NCI-H526 (cell line): ENCODE measurements around the gene PFKL.

Experiments used
- DNase-seq, 2 experiments: peaks; one replicate each; lab custom pipeline; 2025; lab: John Stamatoyannopoulos, UW

The PFKL gene

DNA sequence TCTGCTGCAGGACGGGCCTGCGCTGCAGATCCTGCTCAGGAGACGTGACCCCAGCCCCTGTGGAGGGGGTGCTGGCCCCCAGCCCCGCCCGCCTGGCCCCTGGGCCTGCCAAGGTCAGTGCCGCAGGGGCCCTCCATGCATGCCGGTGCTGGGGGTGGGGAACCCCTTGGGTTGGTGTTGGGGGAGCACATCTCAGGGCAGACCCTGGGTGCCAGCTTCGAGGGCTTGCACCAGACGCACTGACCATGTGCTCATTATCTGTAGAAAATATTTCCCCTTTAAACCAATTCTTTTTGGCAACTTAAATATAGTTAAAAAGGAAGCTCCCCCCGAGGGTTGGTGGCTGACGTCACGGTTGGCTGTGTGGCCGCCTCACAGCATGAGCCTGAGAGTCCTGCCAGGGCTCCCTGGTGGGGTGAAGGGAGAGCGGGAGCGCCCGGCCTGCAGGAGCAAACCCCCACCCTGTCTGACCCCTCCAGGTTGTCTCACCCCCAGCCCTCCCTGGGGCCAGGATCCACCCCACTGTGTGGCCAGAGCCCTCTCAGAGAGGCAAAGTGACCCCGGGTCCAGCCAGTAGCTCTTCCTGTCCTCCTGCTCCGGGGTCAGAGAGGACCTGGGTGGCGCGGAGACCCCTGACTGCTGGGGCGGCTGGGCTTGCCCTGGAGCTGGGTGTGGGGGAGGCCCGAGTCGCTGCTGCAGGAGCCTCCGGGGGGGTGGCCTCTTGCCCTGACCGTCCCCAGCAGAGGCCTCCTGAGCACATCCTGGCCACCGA lies 5.3 kb upstream of the PFKL start:
- DNase-seq, result no peak

DNA sequence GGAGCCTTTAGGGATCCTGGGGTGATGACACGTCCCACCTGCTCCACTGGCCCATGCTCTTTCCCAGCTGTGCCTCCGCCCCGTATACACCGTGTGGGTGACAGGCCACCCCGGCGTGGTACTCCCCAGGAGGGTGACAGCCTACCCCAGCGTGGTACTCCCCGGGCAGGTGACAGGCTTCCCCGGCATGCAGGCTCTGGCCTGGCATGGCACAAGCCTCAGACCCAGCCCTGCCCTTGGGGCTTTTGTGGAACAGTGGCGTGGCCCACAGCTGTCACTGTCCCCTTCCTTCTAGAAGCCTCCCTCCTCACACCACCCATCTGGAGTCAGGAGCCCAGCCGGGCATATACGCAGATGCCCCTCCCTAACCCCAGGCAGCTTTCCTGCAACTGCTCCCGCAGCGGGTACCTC lies 4.7 kb upstream of the PFKL start:
- peak in 1 of 2 experiments; percentile 33 for DNase-seq

DNA sequence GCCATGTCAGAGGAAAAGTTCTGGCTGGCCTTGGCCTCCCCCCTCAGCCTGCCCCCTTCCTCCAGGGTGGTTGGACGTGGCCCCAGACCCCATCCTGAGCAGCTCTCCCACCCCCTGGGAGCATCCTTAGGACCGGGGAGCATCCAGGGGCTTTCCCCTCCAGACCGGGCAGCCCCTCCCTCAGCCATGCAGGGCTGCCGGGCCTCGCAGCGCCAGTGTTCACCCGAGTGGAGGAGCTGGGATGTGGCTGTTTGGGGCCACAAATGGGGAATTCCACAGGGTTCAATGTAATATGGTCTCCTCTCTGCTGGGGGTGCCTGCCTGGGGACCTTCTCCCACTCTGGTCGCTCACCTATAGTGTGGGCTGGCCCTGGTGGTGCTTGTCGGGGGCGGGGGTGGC lies 4.2 kb upstream of the PFKL start:
- no peak for DNase-seq

DNA sequence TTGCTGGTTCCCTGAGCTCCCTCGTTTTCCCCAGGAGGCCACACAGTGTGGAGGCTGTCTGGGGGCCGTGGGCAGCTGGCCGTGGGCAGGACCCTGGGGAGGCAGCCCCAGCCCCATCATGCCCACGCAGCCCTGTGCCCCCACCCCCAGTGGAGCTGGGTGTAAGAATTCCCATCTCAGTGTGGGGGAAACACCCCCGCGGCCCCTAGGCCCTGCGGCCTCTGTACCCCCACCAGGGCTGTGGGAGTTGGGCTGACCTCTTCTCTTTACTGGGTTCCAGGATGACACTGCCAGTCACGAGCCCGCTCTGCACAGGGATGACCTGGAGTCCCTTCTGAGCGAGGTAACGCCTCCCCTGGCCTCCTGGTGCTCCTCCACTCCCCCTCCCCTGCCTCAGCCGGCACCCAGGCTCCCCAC lies 3.7 kb upstream of the PFKL start:
- no peak for DNase-seq

DNA sequence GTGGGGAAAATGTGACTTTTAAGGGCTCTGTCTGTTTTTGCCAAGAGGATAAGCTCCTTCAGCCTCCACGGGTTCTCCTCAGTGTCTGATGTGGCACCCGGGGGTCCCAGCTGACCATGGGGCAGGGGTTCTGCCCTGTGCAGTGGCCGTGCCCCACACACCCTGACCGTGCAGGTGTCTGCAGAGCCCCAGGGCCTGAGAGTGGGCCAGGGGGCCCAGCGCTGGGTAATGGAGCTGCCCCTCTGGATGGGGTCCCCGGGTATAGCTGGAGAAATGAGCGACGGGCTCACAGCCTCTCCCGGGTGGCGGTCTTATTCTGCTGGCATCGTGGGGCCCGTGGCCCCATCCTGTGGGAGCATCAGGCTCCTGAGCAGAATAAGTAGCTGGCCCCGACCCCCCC lies 2.9 kb upstream of the PFKL start:
- no peak for DNase-seq

DNA sequence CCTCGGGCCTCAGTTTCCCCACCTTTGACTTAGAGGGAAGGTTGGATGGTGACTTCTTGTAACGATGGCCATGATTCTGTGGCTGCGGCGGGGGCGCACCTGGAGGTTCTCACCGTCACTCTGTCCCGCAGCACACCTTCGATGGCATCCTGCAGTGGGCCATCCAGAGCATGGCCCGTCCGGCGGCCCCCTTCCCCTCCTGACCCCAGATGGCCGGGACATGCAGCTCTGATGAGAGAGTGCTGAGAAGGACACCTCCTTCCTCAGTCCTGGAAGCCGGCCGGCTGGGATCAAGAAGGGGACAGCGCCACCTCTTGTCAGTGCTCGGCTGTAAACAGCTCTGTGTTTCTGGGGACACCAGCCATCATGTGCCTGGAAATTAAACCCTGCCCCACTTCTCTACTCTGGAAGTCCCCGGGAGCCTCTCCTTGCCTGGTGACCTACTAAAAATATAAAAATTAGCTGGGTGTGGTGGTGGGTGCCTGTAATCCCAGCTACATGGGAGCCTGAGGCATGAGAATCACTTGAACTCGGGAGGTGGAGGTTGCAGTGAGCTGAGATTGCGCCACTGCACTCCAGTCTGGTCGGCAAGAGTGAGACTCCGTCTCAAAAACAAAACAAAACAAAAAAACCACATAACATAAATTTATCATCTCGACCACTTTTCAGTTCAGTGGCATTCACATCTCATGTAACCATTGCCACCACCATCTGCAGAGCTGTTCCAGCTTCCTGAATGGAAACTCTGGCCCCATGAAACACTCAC lies 2.1 kb upstream of the PFKL start:
- peak; percentile 45 to 88 for DNase-seq

DNA sequence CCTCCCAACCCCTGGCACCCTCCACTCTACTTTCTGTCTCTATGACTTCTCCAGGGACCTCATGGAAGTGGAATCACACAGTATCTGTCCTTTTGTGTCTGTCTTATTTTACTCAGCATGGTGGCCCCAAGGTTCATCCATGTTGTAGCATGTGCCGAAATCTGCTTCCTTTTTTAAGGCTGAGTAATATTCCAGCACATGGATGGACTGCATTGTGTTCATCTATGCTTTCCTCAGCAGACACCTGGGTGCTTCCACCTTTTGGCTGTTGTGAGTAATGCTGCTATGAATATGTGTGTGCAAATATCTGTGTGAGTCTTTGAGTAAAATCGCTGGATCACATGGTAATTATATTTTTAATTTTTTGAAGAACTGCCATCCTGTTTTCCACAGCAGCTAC lies 1.6 kb upstream of the PFKL start:
- DNase-seq, result no peak

DNA sequence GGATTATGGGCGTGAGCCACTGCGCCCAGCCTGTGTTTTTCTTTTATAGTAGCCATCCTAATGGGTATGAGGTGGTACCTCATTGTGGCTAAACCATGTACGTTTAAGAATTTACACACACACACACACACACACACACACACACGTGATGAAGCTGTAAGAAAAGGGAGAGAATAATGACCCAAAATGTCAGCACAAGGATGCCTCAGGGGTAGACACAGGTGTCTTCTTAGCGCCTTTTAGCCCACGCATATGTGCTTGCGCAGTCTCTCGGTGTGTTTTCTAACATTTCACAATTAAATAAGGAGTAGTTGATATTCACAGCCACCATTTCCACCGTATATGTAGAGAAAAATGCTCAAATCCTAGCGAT lies 782 bp upstream of the PFKL start:
- no peak for DNase-seq

DNA sequence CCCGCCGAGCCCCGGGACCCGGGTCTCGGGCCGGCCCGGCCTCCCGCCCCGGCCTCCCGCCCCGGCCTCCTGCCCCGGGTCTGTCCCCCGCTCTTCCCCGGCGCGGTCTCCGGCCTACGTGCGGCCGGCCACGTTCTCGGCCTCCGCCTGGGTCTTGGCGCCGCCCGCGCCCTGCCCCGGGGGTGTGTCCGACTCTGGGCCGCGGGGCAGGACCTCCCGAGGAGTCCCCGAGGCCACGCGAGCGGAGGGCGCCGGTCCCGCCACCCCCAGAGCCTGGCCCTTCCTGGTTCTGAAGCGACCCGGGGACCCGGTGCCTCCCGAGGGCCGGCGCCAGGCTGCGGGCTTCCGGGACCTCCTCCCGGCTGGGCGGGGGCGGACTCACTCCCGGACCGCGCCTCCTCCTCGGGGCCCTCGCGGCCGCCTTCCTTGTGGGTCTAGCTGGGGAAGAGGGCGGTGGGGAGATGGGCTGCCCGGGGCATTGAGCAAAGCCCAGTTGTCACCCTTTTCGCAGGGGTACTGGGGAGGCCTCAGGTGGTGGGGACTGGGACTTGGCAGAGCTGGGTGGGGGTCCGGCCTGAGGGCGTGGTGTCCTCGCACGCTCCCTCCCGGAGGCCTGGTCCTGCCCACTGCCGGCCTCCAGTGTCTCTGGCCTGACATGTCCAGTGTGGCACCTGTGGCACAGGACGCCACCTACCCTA lies 558 bp downstream of the PFKL start:
- DNase-seq, result peak in 1 of 2 experiments; percentile 65

DNA sequence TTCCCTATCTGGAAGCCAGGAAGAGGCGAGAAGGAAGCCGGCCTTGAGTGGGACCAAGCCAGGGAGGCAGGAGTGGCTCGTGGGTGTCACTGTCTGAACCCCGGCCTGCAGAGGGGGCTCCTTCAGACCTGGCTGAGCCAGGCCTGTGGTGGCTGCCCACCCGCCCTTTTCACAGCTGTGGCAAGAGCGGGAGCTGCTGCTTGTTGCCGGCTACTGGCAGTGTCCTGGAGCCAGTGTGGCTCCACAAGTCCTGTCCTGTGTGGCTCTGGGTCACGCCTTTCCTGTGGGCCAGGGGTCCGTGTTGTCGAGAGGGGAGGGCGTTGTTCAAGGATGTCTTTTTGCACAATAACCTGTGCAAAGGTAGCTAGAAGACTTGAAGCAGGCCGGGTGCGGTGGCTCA lies 1.3 kb downstream of the PFKL start:
- DNase-seq, result no peak

DNA sequence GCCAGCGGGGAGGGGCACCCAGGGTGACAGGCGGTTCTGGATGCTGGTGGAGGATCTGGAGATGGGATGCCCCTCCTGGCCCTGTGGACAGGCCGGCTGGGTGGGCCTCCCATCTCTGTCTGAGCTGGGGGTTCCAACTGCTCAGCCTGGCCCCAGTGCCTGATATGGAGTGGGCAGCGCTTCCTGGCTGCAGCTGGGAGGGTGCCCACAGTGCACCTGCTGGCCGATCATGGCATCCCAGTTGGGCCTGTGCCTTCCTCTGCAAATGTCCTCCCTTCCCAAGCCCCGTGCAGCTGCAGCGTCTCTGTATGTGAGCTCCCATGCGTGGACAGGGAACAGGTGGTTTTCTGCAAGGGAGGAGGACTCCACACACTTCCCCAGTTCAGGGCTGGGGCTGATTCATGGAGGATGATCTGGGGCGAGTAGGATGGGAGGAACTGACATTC lies 2.1 kb downstream of the PFKL start:
- DNase-seq, result no peak

DNA sequence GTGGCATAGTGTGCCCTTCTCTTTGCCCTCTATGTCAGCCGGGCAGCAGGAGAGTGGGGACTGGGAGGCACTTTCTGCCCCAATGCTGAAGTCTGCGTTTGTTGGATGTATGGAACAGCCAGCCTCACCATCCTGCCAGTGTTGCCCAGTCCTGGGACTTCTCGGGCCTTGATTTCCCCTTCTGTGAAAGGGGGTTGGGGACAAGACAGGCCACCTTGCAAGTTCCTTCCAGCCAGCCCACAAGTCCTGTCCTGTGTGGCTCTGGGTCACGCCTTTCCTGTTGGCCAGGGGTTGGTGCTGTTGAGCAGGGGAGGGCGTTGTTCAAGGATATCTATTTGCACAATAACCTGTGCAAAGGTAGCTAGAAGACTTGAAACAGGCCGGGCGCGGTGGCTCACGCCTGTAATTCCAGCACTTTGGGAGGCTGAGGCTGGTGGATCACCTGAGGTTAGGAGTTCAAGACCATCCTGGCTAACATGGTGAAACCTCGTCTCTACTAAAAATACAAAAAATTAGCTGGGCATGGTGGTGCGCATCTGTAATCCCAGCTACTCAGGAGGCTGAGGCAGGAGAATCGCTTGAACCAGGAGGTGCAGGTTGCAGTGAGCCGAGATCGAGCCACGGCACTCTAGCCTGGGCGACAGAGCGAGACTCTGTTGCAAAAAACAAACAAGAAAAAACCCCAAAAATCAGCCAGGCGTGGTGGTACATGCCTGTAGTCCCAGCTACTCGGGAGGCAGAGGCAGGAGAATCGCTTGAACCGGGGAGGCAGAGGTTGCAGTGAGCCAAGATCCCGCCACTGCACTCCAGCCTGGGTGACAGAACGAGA lies 2.9 kb downstream of the PFKL start:
- peak in 1 of 2 experiments; percentile 43 for DNase-seq

DNA sequence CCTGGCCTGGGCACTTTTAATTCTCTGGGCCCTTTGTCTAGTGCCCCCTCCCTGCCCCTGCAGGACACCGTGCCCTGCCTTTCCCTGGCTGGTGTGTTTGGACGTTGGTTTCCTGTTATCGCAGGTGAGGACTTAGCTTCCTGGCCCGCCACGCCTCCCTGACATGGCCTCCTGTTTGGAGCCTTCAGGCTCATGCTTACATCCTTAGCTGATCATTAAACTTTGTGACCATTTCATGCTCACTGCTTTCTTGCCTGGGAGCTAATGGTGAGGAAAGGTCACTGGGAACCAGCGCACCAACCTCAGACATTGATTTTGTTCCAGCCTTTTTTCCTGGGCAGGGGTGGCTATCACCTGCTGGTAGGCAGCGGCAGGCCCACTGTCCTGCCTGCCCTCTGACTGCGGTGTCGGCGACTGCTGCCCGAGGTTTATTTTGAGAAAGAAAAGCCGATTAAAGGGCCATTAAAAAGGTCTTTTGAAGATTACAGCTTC lies 3.7 kb downstream of the PFKL start:
- DNase-seq, result peak in 1 of 2 experiments; percentile 13

DNA sequence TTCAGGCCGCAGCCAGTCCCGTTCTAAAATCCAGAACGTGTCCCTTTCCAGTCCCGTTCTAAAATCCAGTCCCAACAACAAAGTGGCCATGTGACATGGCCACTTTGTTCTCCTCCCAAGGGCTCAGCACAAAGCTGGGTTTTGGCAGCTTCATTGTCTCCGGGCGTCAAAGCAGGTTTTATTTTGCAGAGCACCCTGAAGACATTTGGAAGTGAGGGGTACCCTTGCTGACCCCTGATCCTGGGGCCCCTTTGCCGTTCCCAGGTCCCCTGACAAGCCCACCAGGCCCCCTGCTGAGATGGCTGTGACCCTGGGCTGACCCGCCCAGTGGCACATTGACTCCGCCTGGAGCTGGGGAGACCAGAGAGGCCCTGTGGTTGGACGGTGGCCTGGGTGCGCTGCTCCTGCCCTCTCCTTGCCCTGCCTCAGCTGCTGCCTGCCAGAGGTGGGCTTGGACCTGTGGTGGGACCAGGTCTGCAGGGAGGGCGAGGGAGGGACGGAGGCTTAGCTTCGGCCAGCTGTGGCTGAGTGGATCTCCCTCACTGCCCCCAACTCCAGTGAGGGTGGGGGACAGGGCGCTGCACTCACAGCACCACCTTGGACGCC lies 4.3 kb downstream of the PFKL start:
- no peak for DNase-seq

DNA sequence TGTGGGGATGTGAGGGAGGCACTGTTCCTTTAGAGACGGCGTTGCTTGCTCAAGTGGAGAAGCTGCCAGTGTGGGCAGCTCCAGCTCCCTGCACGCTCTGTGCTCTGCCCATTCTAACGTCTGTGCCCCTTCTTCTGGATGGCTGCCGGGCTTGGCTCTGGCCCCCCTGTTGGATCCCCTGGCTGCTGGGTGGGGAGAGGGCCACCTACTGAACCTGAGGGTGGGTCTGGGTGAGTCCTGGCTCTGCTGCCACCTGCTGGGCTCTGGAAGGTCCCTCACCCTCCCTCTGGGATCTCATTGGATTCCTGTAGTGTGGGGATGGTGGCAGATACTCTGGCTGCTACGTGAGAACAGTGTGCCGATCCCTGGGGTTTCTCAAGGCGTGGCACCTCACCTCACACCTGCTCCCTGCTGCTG lies 5.0 kb downstream of the PFKL start:
- DNase-seq, result peak; percentile 33 to 82

DNA sequence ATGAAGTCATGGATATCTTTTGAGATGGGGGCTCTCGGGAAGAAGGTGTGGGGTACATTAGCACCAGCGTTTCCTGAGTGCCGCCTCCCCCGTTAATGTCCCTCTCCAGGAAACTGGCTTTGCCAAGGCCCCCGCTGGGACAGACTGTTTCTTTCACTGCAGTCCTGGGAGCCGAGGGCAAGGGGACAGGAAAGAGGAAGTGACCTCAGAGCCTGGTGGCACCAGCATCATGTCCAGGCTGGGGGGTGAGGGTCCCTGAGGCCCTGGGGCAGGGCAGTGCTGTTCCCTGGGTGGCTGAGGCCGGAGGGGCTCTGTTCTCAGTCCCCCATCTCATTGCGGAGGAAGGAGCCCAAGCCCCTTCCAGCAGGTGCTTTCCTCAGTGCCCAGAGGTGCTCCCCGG lies 5.8 kb downstream of the PFKL start:
- no peak for DNase-seq

DNA sequence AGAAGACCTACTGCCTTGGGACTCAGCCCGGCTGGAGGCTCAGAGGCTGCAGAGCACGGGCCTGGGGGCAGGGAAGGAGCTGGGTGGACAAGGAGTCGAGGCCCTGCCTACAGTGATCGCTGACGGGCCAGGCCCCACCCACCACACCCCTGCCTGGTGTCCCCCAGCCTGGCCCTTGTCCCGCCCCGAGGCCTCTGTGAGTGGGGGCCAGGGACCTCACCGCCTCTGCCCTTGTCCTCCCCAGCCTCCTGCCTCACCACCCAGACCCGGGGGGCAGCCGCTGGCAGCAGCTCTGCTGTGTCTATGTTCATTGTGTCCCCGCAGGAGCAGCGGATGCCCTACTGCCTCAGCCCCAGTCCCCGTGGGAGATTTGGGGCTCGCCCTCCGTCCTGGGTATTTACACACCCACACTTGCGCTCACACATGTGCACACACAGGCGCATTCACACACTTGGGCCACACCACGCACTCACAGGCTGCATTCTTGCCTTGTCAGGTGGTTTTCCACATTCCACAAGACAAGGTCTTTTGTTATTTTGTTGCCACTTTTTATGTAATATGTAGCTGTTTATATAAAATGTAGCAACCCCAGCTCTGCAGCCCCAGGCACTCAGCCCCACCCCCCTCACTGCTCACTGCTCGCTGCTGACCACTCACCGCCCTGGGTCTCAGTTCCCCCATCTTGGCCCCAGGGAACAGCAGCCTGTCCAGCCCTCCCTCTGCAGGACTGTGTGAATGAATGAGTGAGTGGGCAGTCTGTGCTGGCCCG lies 7.3 kb downstream of the PFKL start:
- no peak for DNase-seq

DNA sequence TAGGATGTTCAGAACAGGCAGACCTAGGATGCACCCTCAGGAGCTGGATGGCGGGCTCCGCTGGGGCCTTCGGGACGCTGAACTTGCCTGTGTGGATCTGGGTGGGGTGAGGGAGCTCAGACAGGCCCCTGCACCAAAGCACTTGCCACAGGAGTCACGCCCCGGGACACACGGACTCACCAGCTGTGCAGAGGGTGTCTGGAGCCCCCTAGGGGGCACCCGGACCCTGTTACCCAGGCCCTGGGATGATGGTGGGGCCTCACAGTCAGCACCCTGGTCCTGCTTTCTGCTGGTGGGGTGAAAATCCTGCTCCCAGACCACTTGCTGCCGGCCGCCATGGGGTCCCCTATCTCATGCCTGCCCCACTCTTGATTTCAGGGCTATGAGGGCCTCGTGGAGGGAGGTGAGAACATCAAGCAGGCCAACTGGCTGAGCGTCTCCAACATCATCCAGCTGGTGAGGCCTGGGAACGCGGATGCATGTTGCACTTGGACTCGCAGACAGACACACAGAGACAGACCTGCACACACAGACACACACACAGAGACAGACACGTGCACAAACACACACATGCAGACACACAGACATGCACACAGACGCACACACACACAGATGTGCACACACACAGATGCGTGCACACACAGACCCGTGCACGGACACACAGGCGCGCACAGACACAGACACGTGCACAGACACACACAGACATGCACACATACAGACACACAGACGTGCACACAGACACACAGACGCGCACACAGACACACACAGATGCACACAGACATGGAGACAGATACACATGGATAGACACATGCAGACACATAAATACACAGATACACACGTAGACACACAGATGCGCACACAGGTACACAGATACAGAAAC lies 11.0 kb downstream of the PFKL start:
- DNase-seq, result no peak

DNA sequence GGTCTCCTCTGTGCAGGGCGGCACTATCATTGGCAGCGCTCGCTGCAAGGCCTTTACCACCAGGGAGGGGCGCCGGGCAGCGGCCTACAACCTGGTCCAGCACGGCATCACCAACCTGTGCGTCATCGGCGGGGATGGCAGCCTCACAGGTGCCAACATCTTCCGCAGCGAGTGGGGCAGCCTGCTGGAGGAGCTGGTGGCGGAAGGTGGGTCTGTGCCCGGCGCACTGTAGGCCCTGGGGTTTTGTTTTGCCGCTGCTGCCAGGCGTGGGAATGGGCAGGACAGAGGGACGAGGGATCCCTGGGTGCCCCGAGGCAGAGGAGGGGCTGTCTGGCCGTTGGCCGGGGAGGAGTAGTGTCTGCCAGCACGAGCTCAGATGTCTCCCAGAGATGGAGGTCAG lies 12.2 kb downstream of the PFKL start:
- no peak for DNase-seq

DNA sequence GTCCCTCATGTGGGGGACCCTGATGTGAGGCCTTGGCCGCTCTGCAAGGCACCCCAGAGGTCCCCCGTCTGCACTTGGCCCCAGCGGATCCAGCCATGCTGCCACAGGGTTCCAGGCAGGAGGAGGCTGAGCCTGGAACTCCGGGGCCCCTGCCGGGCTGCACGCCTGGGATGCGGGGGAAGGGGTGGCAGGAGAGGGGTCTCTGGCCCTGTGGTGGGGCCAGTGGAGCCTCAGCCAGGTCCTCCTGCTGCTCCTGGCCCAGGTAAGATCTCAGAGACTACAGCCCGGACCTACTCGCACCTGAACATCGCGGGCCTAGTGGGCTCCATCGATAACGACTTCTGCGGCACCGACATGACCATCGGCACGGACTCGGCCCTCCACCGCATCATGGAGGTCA lies 12.9 kb downstream of the PFKL start:
- no peak for DNase-seq
